NCI-H1105 treated with DMSO at 0.1 percent for 48 hours (cell line): ENCODE data around the gene FKBP5.
"Not testable (repeated sequence)": the region's sequence is repeated elsewhere in the genome, so short reads cannot be mapped to it uniquely, and the experiment has no call there.

Source experiments
- DNase-seq: peaks from one replicate; lab custom pipeline; 2025; lab: John Stamatoyannopoulos, UW

FKBP5 gene

DNA sequence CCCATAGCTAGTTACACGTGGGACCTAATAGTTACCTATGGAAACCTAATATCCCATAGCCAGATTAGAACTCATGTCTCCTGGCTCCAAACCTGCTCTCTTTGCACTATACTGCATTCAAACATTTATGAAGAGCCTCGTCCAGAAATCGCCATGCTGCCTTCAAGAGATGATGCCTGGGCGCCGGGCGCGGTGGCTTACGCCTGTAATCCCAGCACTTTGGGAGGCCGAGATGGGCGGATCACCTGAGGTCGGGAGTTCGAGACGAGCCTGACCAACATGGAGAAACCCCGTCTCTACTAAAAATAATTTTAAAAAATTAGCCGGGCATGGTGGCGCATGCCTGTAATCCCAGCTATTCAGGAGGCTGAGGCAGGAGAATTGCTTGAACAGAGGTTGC, 1.3 kb upstream of the FKBP5 start:
- not testable (repeated sequence) for DNase-seq

DNA sequence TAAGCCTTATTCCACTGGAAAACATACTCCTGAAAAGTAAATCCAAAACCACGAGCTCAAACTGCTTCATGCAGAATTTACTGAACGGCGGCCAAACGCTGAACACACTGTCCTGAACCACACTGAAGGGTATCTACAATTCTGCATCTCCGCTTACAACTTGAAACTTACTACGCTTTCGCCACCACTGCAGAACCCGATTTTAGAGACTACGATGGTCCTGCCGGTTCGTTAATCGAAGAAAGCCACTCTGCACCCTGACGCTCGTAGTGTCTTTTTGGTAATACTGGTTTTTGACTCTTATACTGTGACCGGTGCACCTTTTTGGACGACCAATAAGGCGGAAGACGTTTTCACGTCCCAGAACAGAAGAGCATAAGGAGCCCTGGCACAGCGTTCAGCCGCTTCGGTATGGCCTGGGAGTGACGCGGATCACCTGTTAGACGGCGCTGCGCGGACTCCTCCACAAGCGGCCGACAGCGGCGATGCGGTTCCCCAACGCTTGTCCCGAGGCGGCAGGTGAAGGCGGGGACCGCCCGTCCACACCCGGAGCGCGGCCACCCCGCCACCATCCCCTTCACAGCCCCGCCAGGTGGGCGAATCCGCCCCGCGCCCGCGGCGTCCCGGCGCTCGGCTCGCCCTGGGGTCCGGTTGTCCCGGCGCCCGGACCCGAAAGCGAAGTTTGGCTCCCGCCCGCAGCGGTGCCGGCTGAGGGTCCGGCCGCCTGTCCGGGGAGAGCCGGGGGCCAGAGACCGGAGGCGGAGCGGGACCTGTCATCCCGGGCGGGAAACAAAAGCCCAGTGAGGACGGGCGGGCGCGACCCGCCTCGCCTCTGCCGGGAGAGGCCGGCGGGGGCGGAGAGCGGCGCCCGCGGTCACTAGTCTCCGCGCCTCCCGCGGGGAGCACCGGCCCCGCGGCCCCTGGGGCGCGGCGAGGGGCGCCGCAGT, 784 bp downstream of the FKBP5 start:
- DNase-seq, result peak; percentile 70

DNA sequence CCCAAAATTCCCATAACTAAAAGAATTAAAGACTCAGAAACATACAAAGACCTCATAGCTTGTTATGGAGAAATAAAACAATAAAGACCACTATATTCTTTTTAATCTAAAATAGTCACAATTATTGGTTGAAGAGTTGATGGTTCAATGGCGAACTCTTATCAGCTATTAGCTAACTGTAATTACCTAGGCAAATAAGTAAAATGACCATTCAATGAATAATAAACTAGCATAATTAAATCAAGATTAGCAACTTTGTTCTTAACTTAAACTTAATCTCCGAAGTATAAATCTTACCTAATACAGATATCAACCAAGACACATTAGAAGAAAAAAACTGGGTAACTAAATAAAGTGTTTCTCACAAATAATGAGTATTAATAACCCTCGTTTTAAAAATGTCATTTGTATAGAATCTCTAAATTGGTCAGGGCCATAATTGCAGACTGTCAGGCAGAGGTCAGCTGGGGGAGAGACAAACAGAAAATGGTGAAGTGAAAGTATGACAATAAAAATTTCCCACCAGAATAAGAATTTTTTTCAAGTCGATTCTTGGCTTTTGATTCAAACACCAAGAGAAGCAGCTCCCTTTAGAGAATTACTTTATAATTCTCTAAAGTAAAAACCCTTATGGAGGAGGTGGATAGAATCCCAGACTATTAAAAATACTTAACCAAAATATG, 1.7 kb downstream of the FKBP5 start:
- peak; percentile 4 for DNase-seq

DNA sequence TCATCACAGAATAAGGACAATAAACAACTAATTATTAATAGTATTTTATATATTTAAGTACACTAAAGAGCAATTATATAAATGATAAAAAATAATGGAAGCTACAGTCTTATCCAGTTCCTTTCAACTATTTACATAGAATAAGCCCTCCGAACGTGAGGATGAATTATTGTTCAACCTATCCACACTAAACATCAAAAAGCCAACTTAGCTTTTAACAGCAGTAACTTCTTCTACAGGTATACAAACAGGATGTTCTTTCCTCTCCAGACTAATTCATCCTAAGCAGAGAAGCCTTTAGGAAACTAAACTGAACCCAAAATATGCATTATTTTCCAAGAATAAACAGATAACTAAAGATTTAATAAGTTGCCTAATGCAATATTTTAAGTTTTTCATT, 2.3 kb downstream of the FKBP5 start:
- DNase-seq, result no peak

DNA sequence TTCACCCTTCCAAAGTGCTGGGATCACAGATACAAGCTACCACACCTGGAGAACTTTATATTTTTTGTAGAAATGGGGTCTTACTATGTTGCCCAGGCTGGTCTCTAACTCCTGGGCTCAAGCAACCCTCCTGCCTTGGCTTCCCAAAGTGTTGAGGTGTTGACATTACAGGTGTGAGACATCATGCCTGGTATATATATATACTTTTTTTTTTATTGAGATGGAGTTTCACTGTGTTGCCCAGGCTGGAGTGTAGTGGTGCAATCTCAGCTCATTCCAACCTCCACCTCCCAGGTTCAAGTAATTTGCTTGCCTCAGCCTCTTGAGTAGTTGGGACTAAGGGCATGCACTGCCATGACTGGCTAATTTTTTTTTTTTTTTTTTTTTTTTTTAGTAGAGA, 5.4 kb downstream of the FKBP5 start:
- no peak for DNase-seq

DNA sequence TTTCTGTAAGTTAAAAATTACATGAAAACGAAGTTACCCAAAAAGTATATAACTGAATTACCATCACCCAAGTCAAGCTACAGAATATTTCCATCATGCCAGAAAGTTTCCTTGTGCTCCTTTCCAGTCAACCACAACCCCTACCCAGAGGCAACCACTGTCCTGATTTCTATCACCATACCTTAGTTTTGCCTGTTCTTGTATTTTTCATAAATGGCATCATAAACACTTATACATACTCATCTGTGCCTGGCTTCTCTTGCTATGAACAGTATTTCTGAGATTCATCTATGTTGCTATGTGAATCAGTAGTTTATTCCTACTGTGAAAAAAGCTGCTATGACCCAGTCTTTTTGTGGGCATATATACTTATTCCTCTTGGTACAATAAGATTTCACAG, 7.4 kb downstream of the FKBP5 start:
- DNase-seq, result no peak

DNA sequence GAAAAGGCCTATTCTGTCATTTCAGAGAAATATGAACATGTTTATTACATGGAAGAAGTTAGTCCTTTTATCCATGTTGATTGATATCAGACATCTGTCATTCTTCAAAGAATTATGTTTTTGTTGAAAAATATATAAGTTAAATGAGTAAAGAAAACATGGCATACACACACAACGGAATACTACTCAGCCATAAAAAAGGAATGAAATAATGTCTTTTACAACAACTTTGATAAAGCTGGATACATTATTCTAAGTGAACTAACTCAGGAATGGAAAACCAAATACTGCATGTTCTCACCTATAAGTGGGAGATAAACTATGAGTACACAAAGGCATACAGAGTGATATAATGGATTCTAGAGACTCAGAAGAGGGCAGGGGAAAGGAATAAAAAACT, 9.3 kb downstream of the FKBP5 start:
- no peak for DNase-seq

DNA sequence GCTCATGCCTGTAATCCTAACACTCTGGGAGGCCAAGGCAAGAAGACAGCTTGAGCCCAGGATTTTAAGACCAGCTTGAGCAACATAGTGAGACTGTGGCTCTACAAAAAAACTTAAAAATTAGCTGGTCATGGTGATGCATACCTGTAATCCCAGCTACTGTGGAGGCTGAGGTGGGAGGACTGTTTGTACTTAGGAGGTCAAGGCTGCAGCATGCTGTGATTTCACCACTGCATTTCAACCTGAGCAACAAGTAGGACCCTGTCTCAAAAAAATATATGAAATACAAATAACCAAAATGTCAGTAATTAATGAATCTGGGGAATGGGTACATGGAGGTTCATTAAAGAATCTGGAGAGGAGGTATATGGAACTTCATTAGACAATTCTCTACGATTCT, 9.9 kb downstream of the FKBP5 start:
- DNase-seq, result no peak

DNA sequence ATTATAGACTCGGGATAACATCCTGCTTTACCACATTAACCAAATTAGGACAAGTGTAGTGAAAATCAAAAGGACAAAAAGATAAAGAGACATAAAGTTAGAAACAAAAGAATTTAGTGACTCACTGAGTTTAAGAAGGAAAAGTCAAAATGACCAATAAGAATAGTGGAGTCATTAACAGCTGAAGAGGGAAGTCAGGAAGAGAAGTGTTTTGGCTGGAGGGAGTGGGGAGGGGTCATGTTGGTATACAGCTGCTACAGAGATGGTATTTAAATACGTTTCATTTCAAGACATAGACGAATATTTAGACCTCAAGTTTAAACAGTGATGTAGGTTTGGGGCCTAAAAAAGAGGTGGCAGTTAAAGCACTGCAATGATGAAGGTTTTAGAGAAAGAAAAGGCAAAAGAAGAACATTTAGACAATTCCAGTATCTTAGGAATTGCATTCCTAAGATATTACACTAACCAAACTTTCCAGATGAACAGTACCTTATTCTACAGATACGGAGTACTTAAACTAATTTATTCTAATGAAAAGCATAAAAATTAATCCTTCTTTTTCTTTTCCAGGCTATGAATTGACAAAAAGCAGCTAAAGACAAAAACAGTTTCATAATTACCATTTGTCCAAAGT, 10.6 kb downstream of the FKBP5 start:
- DNase-seq, result no peak

DNA sequence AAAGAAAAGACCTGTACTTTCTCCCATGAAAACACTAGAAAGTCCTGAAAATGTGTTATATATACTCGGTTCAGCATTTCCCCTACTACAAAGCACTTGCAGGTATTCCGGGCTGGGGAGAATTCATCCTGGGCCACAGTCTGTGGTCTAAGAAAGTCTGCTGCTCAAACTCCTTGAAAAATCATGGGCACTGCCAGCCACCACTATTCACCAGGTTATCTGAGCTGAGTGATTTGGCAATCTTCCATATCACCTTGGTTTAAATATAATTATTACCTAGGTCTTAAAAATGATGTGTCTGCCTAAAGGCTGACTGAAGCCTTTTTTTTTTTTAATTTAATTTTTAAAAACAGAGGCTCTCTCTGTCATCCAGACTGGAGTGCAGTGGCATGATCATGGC, 11.3 kb downstream of the FKBP5 start:
- peak; percentile 59 for DNase-seq

DNA sequence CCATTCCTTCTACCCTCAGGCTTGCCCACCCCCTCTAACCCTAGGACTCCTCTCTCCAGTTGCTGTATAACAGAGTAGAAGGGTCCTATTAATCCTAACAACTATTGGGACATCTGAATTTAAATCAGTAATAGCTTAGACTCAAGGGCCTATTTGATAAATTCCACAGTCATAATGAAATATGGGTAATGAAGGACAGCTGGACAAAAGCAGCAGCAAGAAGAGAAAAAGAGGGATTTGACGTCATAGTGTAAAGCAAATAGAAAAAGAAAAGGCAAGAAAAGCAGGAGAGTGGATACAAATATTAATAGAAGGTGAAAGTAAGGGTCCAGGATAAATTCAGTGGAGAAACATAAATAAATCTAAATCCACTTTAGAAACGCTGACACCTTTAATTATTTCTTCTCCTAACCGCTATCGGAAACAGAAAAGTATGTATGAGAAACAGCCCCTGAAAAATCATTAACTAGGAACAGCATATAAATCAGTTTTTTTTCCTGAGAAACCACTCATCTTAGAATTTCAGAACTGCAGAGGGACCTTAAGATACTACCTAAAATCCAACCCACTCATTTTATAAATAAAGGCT, 12.8 kb downstream of the FKBP5 start:
- DNase-seq, result no peak

DNA sequence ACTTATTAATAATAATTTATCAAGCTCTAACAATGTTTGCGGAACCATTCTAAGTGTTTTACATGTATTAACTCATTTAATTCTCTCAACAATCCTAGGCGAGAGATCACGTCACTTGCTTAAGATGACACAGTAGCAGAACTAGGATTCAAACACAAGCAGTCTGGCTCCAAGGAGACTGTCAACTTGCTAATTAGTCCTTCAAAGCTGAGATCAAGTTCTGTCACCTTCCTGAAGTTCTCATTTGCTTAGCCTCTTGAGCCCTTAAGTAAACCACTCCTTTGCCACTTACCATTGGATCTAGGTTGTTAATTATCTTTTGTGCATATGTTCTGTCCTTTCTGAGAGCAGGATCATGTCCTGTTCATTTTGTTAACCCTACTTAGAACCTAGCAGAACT, 14.1 kb downstream of the FKBP5 start:
- no peak for DNase-seq

DNA sequence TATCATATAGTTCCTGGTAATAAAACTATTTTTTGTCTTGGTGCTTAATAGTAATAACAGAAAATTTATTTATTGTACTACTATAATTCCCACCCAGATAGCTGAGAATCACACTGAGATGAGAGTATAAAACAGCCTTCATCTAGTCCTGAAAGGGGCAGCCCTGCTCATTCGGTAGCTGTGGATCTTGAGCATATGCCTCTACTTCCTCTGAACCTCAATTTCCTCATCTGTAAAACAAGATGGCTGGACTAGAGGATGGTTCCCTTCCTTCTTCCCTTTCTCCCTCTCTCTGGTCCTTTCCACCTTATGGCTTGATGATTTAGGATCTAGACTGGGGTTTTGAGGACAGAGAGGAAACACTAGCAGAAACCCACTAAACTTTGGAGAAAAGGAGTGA, 15.0 kb downstream of the FKBP5 start:
- no peak for DNase-seq

DNA sequence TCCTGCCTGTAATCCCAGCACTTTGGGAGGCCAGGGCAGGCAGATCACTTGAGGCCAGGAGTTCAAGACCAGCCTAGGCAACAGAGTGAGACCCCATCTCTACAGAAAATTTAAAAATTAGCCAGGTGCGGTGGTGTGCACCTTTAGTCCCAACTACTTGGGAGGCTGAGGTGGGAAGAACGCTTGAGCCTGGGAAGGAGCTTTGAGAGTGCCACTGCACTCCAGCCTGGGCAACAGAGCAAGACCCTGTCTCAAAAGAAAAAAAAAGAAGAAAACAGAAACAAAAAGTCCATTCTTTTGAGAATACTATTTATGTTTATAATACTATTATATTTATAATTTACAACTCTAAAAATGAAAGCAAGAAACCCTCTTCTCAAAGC, 15.4 kb downstream of the FKBP5 start:
- not testable (repeated sequence) for DNase-seq

DNA sequence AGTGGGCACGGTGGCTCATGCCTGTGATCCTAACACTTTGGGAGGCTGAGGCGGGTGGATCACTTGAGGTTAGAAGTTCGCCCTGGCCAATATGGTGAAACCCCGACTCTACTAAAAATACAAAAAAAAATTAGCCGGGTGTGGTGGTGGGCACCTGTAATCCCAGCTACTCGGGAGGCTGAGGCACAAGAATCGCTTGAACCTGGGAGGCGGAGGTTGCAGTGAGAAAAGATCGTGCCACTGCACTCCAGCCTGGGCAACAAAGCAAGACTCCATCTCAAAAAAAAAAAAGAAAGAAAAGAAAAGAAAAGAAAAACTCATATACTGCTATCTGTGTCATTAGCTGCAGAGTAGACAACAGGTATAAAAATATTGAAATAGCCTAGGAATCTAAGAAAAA, 18.3 kb downstream of the FKBP5 start:
- not testable (repeated sequence) for DNase-seq

DNA sequence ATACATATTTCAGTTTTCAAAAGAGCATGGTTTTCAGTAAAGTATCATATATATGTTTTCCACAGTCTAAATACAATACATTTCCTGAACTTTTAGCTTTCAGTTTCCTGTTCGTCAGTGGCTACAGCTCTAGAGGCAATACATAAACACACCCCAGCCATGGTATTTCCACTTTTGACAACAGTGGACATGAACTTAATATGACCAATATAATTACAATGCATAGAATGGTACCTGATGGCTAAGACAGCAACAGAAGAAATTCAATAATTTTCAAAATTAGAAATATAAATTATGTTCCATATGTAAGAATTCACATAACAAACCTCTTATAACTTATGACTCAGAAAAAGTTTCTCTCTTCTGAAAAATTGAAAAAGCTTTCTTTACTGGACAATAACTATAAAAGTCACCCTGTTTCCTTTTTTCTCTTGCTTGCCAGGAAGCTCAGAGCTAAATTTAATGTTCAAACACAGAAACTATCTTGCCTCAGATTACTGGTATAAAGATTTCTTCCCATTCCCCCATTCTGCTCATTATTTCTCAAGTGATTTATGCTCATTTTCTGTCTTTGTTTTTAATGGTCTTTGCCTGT, 19.2 kb downstream of the FKBP5 start:
- DNase-seq, result no peak

DNA sequence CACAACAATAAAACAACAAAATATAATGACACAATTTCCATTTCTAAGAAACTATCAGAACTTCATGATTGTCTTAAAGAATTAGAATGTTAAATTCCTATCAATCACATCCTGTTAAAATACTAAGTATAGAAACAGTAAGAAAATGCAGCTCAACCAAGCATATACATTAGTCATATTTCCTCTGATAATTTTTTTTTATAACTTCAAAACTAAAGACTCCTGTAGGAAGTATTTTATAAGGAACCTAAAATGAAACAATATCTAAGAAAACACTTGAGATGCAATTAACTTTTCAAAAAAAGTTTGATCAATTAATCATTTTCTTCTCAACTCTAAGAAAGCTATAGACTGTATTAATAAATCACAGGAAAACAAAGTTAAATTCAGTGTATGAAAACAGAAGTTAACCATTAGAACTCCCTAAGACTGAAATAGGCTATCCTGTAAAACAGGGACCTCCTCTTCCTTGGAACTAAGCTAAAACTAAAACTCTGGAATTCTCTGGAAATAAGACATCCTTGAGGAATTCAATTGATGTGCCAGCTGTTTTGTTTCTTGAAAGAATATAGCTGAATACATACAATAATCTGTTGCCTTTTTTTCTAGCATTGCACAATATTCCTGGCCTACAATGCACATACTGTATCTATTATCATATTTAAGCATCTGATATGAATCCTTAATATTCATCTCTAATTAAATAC, 19.8 kb downstream of the FKBP5 start:
- no peak for DNase-seq

DNA sequence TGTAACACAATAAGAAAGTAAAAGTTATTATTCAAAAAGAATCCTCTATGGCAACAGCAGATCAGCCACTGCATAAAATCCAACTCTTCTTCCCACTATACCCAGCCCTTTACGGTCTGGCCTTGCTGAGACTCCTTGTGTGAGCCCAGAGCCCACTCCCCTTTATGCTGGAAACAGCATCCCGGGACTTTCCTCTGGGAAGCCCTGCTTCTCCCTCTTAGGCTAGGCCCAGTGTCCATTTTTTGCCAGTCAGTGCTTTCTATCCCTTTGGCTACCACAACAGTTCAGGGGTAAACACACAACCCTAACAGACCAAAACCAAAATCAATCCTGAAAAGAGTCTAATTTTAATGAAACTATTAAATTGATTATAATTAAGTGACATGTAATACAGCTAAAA, 20.6 kb downstream of the FKBP5 start:
- no peak for DNase-seq

DNA sequence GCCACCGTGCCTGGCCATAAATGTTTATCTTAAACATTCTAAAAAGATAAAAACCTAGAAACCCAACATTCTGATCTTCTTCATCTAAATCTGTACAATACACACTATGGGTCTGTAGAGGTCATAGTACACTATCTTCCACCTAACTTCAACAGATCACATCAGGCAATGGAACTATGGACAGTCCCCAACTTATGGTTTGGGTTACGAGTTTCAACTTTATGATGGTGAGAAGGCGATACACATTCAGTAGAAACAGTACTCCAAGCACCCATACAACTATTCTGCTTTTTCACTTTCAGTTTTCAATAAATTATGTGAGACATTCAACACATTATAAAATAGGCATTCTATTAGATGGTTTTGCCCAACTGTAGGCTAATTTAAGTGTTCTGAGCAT, 23.1 kb downstream of the FKBP5 start:
- no peak for DNase-seq

DNA sequence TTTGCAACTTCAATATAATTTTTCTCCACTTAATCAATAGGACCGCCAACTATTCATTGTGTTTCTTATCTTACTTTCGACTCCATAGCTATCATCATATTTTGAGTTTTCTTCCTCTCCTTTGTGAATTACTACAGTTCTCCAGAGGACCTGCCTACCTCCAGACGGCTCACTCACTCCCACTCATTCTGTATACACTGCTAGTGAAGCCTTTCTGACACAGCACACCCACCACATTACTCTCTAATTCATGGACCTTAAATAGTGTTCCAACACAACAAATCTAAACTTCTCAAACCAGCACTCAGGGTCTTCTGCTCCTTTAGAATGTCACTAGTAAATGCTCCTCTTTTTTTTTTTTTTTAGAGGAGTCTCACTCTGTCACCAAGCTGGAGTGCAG, 23.8 kb downstream of the FKBP5 start:
- DNase-seq, result no peak

DNA sequence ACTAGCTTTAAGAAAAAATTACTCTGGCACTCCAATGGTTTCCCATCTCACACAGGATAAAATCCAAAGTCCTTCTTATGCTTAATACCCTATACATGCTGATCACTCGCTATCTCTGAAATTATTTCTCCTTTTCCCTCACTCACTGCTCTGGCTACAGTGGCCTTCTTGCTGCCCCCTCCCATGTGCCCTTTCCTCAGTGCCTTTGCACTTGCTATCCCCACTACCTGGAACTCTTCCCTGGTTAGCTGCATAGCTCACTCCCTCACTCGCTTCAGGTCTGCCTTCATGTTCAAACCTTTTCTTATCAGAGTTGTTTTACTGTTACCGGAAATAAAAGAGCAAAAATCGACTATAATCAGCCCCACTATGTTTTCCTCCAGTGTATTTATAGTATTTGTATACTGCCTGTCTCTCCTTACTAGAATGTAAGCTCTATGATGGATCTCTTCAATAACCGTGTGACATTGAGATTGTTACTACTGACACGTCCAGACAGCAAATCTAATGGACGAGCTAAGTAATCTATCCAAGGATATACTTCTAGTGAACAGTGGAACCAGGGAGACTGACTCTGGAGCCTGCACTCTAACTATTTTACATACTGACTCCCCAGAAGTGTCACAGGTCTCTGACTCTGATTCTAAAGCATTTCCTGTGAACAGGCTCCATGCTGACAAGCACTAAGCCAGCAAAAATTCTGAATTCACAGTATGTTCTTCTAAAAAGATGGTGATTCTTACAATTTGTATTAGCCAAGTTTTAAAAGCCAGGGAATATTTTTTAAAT, 25.1 kb downstream of the FKBP5 start:
- DNase-seq, result no peak
